ENCODE measurements around the gene CD209. TPM values are rescaled to one million over a fixed set of nuclear protein-coding genes. Genes with fewer than 3 reads are reported as not detected.

The CD209 gene
- total RNA-seq, 1 donor from 2014 or later: 7.0 TPM

DNA sequence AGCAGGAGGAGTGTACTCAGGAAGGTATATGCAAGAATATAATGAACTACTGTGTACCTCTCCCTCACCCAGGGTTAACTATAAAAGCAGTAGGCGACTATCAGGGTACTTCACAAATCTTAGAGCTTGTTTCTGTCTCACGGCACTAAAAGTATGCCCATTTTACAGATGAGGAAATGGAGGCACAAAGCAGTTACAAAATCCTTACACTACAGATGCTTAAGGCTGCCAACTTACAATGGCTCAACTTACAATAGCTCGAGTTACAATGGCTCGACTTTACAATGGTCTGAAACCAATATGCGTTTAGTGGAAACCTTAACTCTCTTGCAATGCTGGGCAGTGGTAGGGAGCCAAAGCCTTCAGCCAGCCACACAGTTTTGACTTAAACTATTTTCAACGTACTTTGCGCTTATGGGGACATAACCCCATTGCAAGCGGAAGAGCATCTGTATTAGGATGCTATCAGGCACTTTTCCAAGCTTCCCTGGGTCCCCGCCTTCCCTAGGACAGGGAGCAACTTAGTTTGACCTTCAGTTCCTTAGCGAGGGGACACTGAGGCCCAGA, 49.5 kb downstream of the CD209 start:
- DNase-seq: no peak
- H3K27ac ChIP-seq (replicated peaks): no peak overlapping the region
- H3K4me1 ChIP-seq: no peaks in the 10 kb centered on the region
- no peaks in the 10 kb centered on the region for H3K36me3 ChIP-seq
- TF ChIP-seq, protein P1, sequence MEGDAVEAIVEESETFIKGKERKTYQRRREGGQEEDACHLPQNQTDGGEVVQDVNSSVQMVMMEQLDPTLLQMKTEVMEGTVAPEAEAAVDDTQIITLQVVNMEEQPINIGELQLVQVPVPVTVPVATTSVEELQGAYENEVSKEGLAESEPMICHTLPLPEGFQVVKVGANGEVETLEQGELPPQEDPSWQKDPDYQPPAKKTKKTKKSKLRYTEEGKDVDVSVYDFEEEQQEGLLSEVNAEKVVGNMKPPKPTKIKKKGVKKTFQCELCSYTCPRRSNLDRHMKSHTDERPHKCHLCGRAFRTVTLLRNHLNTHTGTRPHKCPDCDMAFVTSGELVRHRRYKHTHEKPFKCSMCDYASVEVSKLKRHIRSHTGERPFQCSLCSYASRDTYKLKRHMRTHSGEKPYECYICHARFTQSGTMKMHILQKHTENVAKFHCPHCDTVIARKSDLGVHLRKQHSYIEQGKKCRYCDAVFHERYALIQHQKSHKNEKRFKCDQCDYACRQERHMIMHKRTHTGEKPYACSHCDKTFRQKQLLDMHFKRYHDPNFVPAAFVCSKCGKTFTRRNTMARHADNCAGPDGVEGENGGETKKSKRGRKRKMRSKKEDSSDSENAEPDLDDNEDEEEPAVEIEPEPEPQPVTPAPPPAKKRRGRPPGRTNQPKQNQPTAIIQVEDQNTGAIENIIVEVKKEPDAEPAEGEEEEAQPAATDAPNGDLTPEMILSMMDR (IDR thresholded peaks at IDR 0.05; ENCODE audit: borderline replicate concordance): no peak
- intact Hi-C loops (cut with micrococcal nuclease): no loop called here
- H3K4me3 ChIP-seq: no peak overlapping the region
- H3K27me3 ChIP-seq (ENCODE audit: low read depth): peaks cover 92% of the 10 kb centered on the region
- no peaks in the 10 kb centered on the region for H3K9me3 ChIP-seq (replicated peaks)

DNA sequence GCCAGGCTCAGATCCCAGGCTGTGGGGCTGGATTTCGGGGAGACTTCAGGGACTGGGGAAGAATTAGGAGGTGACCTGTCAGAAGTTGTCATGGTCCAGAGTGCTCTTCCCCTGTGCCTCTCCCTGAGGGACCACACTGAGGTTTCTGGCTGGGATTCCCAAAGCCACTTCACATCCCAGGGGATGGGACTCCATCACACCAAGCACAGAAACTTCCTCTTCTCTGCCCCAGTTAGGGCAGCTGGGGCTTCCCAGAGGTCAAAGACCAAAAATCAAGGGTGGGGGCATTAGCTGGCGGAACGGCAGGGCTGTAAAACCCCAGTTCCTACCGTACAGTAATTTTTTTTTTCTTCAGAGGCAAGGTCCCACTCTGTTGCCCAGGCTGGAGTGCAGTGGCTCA, 52.8 kb downstream of the CD209 start:
- intact Hi-C loops (cut with micrococcal nuclease): no loop called here

DNA sequence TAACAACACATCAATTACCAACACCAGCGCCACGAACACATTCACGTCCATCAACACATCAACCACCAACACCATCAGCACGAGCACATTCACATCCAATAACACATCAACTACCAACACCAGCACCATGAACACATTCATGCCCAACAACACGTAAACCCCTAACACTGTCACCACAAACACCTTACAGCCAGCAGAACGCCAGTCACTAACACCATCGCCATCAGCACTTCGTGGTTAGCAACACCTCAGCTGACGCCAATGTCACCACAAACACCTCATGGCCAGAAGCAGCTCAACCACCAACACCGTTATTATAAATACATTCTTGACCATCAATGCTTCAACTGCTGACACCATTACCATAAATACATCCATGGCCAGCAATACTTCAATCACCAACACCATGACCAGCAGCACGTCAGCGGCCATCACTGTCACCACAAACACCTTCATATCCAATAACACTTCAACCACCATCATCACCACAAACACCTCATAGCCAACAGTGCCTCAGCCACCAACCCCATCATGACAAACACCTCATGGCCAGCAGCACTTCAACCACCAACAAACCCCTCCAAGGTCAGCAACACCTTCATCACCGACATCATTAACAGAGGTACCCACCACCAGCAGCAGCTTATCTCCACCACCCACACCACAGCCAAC, 54.8 kb downstream of the CD209 start:
- peaks cover 71% of the 10 kb centered on the region for H3K27me3 ChIP-seq (ENCODE audit: low read depth)
- H3K4me3 ChIP-seq: no peak overlapping the region
- no peaks in the 10 kb centered on the region for H3K4me1 ChIP-seq
- no peak overlapping the region for H3K27ac ChIP-seq (replicated peaks)
- no peaks in the 10 kb centered on the region for H3K9me3 ChIP-seq (replicated peaks)
- intact Hi-C loops (cut with micrococcal nuclease): no loop called here
- no peak for DNase-seq
- TF ChIP-seq, protein P1 (IDR thresholded peaks at IDR 0.05; ENCODE audit: borderline replicate concordance): no peak
- H3K36me3 ChIP-seq: no peaks in the 10 kb centered on the region

More for the DNA sequence above, 52.8 kb downstream of the CD209 start:
- Histone ChIP-seq H3K4me1 (no peaks in the 10 kb centered on the region), H3K4me3 (no peak overlapping the region), H3K9me3 (replicated peaks) (no peaks in the 10 kb centered on the region), H3K27ac (replicated peaks) (no peak overlapping the region), H3K27me3 (ENCODE audit: low read depth) (peaks cover 84% of the 10 kb centered on the region), H3K36me3 (no peaks in the 10 kb centered on the region)
- DNase-seq: no peak
- TF ChIP-seq, protein P1 (IDR thresholded peaks at IDR 0.05; ENCODE audit: borderline replicate concordance): no peak

DNA sequence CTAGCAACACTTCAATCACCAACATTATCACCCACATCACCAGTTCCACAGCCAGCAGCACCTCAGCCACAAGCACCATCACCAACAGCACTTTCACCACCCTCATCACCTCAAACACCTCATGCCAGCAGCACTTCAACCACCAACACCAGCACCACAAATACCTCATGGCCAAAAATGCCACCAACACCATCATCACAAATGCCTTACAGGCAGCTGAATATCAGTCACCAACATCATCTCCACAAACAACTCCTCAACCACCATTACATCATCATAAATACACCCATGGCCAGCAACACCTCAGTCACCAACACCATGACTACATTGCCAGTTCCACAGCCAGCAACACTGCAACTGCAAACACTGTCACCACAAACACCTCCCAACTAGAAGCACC, 55.8 kb downstream of the CD209 start:
- H3K9me3 ChIP-seq (replicated peaks): no peaks in the 10 kb centered on the region
- no peaks in the 10 kb centered on the region for H3K4me1 ChIP-seq
- no peaks in the 10 kb centered on the region for H3K36me3 ChIP-seq
- TF ChIP-seq, protein P1 (IDR thresholded peaks at IDR 0.05; ENCODE audit: borderline replicate concordance): no peak
- H3K27ac ChIP-seq (replicated peaks): no peak overlapping the region
- H3K4me3 ChIP-seq: no peak overlapping the region
- H3K27me3 ChIP-seq (ENCODE audit: low read depth): peaks cover 60% of the 10 kb centered on the region
- no peak for DNase-seq
- intact Hi-C loops (cut with micrococcal nuclease): no loop called here

DNA sequence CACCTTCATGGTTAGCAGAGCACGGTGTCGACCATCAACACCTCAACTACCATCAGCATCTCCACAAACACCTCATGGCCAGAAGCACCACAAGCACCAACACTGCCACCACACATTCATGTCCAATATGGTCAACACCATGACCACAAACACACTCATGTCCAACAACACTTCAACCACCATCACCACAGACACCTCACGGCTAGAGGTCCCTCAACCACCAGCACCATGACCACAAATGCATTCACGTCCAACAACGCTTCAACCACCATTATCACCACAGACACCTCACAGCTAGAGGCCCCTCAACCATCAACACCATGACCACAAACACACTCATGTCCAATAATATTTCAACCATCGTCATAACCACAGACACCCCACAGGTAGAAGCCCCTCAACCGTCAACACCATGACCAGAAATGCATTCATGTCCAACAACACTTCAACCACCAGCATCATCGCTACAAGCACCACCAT, 56.5 kb downstream of the CD209 start:
- Histone ChIP-seq H3K27ac (replicated peaks) (no peak overlapping the region), H3K9me3 (replicated peaks) (no peaks in the 10 kb centered on the region), H3K27me3 (ENCODE audit: low read depth) (peaks cover 53% of the 10 kb centered on the region), H3K4me1 (no peaks in the 10 kb centered on the region), H3K36me3 (no peaks in the 10 kb centered on the region), H3K4me3 (no peak overlapping the region)
- DNase-seq: no peak
- intact Hi-C loops (cut with micrococcal nuclease): no loop called here
- TF ChIP-seq, protein P1 (IDR thresholded peaks at IDR 0.05; ENCODE audit: borderline replicate concordance): no peak

Other genes starting within 250 kb of the CD209 start
- 88.5 TPM for gene ZNF358, start 231.4 kb downstream of the CD209 start, total RNA-seq
- gene MCOLN1, start 224.9 kb downstream of the CD209 start, total RNA-seq: 16.8 TPM
- gene PNPLA6, start 211.8 kb downstream of the CD209 start, total RNA-seq: 52.7 TPM
- 0.60 TPM for gene CAMSAP3, start 151.7 kb downstream of the CD209 start, total RNA-seq
- gene XAB2, start 118.0 kb downstream of the CD209 start, total RNA-seq: 24.4 TPM
- 197 TPM for gene PET100, start 117.7 kb downstream of the CD209 start, total RNA-seq
- gene PCP2, start 113.8 kb downstream of the CD209 start, total RNA-seq: 2.7 TPM
- gene STXBP2, start 110.4 kb downstream of the CD209 start, total RNA-seq: 4.5 TPM
- 0.99 TPM for gene RETN, start 78.5 kb downstream of the CD209 start, total RNA-seq
- 0.60 TPM for gene MCEMP1, start 70.4 kb downstream of the CD209 start, total RNA-seq
- gene TRAPPC5, start 66.7 kb downstream of the CD209 start, total RNA-seq: 116 TPM
- 0.30 TPM for gene FCER2, start 45.4 kb downstream of the CD209 start, total RNA-seq
- gene CLEC4G, start 15.4 kb downstream of the CD209 start, total RNA-seq: 0.71 TPM
- gene CLEC4M, start 15.7 kb upstream of the CD209 start, total RNA-seq: not detected
- gene EVI5L, start 82.7 kb upstream of the CD209 start, total RNA-seq: 22.9 TPM
- not detected for gene PRR36, start 126.9 kb upstream of the CD209 start, total RNA-seq
- 0.44 TPM for gene LRRC8E, start 141.0 kb upstream of the CD209 start, total RNA-seq
- gene MAP2K7, start 156.3 kb upstream of the CD209 start, total RNA-seq: 24.2 TPM
- 8.2 TPM for gene TGFBR3L, start 167.3 kb upstream of the CD209 start, total RNA-seq
- gene SNAPC2, start 172.8 kb upstream of the CD209 start, total RNA-seq: 9.8 TPM
- 0.22 TPM for gene CTXN1, start 178.6 kb upstream of the CD209 start, total RNA-seq
- gene TIMM44, start 196.1 kb upstream of the CD209 start, total RNA-seq: 89.1 TPM